HEK293T (cell line): Measurements from ENCODE around the gene SKIC8.
"Not testable (repeated sequence)": the region's sequence is repeated elsewhere in the genome, so short reads cannot be mapped to it uniquely, and the experiment has no call there.

Experiments
- CTCF ChIA-PET: fragments of 350-600 bp; formaldehyde crosslinking; extraction: SDS; loops from one replicate; lab custom pipeline; 2021; ENCODE audit warnings: antibody characterized with exemption, inconsistent platforms; lab: Yijun Ruan, JAX
- POLR2A ChIA-PET: fragments of 350-600 bp; formaldehyde crosslinking; extraction: SDS; loops from one replicate; lab custom pipeline; 2020; ENCODE audit warnings: antibody characterized with exemption, inconsistent platforms; lab: Yijun Ruan, JAX
- DNase-seq: peaks from one replicate; pipeline ENCODE4 v3.0.0; 2012; ENCODE audit warnings: mixed read lengths; ENCODE audit errors: extremely low spot score
- ARNT ChIP-seq: fragments of 450-650 bp; IDR thresholded peaks from 2 replicates; pipeline ENCODE4 v1.6.1; 2017; ENCODE audit warnings: mild to moderate bottlenecking
- BHLHE40 ChIP-seq: fragments of 450-650 bp; IDR thresholded peaks from 2 replicates; pipeline ENCODE4 v1.6.1; 2016; ENCODE audit warnings: mild to moderate bottlenecking, moderate library complexity, borderline replicate concordance
- CTBP1 ChIP-seq: fragments of 450-650 bp; IDR thresholded peaks from 2 replicates; pipeline ENCODE4 v1.6.1; 2016; ENCODE audit warnings: borderline replicate concordance
- ELF4 ChIP-seq: fragments of 450-650 bp; IDR thresholded peaks from 2 replicates; pipeline ENCODE4 v1.6.1; 2017; ENCODE audit warnings: antibody characterized with exemption
- FOXA1 ChIP-seq: fragments of 450-650 bp; IDR thresholded peaks from 2 replicates; pipeline ENCODE4 v1.6.1; 2016; ENCODE audit warnings: mild to moderate bottlenecking
- FOXK2 ChIP-seq: fragments of 450-650 bp; IDR thresholded peaks from 2 replicates; pipeline ENCODE4 v1.6.1; 2016; ENCODE audit warnings: mild to moderate bottlenecking
- FOXM1 ChIP-seq: fragments of 450-650 bp; IDR thresholded peaks from 2 replicates; pipeline ENCODE4 v1.6.1; 2017; ENCODE audit warnings: mild to moderate bottlenecking, borderline replicate concordance
- HDGF ChIP-seq: fragments of 450-650 bp; IDR thresholded peaks from 2 replicates; pipeline ENCODE4 v1.6.1; 2017; ENCODE audit warnings: antibody characterized with exemption, borderline replicate concordance
- L3MBTL2 ChIP-seq: fragments of 450-650 bp; conservative IDR thresholded peaks from 2 replicates; pipeline ENCODE4 v1.6.1; 2016; ENCODE audit warnings: mild to moderate bottlenecking
- LEF1 ChIP-seq: fragments of 450-650 bp; IDR thresholded peaks from 2 replicates; pipeline ENCODE4 v1.6.1; 2017; ENCODE audit warnings: mild to moderate bottlenecking, borderline replicate concordance
- NFRKB ChIP-seq: fragments of 450-650 bp; IDR thresholded peaks from 2 replicates; pipeline ENCODE4 v1.6.1; 2016; ENCODE audit warnings: mild to moderate bottlenecking, moderate library complexity
- PKNOX1 ChIP-seq: fragments of 450-650 bp; IDR thresholded peaks from 2 replicates; pipeline ENCODE4 v1.6.1; 2016
- SP1 ChIP-seq: fragments of 450-650 bp; IDR thresholded peaks from 2 replicates; pipeline ENCODE4 v1.6.1; 2017
- SUZ12 ChIP-seq: fragments of 450-650 bp; IDR thresholded peaks from 2 replicates; pipeline ENCODE4 v1.6.1; 2016; ENCODE audit warnings: mild to moderate bottlenecking
- TARDBP ChIP-seq: fragments of 450-650 bp; IDR thresholded peaks from 2 replicates; pipeline ENCODE4 v1.6.1; 2016
- ZNF384 ChIP-seq: fragments of 450-650 bp; IDR thresholded peaks from 2 replicates; pipeline ENCODE4 v1.6.1; 2016

The SKIC8 gene

GRCh38 chr15:78249131-78249530 lies 50.3 kb downstream of the SKIC8 start:
- TF ChIP-seq ZNF384, result no peak
- TF ChIP-seq NFRKB, result no peak
- TF ChIP-seq FOXM1, result no peak
- TF ChIP-seq PKNOX1, result no peak
- TF ChIP-seq SUZ12, result no peak
- no peak for TF ChIP-seq ARNT
- ChIA-PET CTCF (interaction anchor here (1.0 kb wide), 1 partner anchor 9 kb away, joined by 4 read pairs; no protein-coding TSS in a partner anchor), POLR2A (no interaction called here)
- no peak for DNase-seq

DNA sequence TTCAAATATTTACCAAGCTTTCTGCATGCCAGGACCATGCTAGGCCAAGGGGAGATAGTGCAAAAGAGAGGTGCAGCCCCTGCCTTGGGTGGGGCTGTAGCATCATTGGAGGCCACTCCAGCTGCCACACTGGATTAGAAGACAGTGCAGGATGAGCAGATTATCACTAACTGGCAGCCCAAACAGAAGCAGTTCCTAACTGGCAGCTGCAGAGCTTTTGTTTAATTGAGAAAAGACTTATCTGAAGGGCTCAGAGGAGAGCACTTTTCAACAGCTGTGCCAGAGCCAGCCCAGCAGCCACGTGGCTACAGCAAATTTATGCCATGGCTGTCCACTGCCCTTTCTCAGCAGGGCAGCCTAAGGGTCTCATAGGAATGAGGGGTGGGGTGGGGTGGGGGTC lies 51.5 kb downstream of the SKIC8 start:
- no peak for TF ChIP-seq ELF4
- TF ChIP-seq PKNOX1, result no peak
- TF ChIP-seq L3MBTL2, result no peak
- TF ChIP-seq FOXM1, result no peak
- TF ChIP-seq SUZ12, result no peak
- TF ChIP-seq FOXA1, result no peak
- no peak for TF ChIP-seq FOXK2
- TF ChIP-seq ARNT, result no peak
- TF ChIP-seq SP1, result no peak
- TF ChIP-seq TARDBP, result no peak
- no peak for TF ChIP-seq BHLHE40
- TF ChIP-seq NFRKB, result no peak
- TF ChIP-seq ZNF384, result no peak
- no peak for TF ChIP-seq CTBP1
- TF ChIP-seq LEF1, result no peak
- no peak for TF ChIP-seq HDGF
- CTCF ChIA-PET, result no interaction called here
- no peak for DNase-seq
- POLR2A ChIA-PET, result no interaction called here

GRCh38 chr15:78245976-78246620 lies 53.3 kb downstream of the SKIC8 start:
- DNase-seq, POLR2A ChIA-PET: not testable (repeated sequence)
- CTCF ChIA-PET, result interaction anchor here (0.6 to 0.7 kb wide), 3 partner anchors 69 to 169 kb away, joined by 3 to 9 read pairs (median 3); no protein-coding TSS in a partner anchor

DNA sequence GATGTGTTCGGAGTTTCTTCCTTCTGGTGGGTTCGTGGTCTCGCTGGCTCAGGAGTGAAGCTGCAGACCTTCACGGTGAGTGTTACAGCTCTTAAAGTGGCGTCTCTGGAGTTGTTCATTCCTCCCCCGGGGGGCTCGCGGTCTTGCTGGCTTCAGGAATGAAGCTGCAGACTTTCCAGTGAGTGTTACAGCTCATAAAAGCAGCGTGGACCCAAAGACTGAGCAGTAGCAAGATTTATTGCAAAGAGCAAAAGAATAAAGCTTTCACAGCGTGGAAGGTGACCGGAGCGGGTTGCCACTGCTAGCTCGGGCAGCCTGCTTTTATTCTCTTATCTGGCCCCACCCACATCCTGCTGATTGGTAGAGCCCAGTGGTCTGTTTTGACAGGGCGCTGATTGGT lies 54.0 kb downstream of the SKIC8 start:
- DNase-seq, POLR2A ChIA-PET: not testable (repeated sequence)
- CTCF ChIA-PET, result interaction anchor here (0.6 to 0.7 kb wide), 2 partner anchors 68 to 75 kb away, joined by 3 read pairs; no protein-coding TSS in a partner anchor

- DNase-seq, result no peak
- CTCF ChIA-PET, result interaction anchor here (0.5 to 5.7 kb wide), 2 partner anchors 68 to 326 kb away, joined by 3 to 58 read pairs; no protein-coding TSS in a partner anchor
- POLR2A ChIA-PET, result no interaction called here
- TF ChIP-seq ARNT (no peak), CTBP1 (no peak), FOXK2 (no peak), FOXA1 (no peak), PKNOX1 (no peak), ELF4 (no peak), SUZ12 (no peak), FOXM1 (no peak), BHLHE40 (no peak)
These were observed 54.5 kb downstream of the SKIC8 start for GRCh38 chr15:78244893-78245292.

DNA sequence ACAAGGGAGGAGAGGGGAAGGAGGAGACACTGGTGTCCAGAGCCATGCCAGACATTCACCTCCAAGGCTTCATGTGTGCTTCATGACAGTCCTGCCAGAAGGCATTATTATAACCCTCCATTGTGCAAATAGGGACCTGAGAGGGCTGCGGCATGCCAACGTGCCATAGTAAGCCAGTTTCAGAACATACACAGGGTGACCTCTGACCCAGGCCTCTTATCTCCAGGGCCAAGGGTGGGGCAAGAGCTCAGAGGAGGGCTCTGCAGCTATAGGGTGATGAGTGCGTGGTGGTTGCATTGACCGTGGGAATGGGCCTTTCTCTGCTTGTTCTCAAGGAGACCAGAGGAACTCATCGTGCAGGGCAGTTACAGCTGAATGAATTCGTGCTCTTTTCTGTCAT lies 55.3 kb downstream of the SKIC8 start:
- ChIA-PET POLR2A (no interaction called here), CTCF (interaction anchor here (0.5 to 5.7 kb wide), 3 partner anchors 67 to 239 kb away, joined by 3 to 58 read pairs (median 4); no protein-coding TSS in a partner anchor)
- DNase-seq, result no peak
- no peak for TF ChIP-seq CTBP1
- TF ChIP-seq ARNT, result no peak
- no peak for TF ChIP-seq ELF4
- no peak for TF ChIP-seq FOXM1
- TF ChIP-seq ZNF384, result no peak
- TF ChIP-seq LEF1, result no peak
- no peak for TF ChIP-seq SP1
- no peak for TF ChIP-seq FOXA1
- no peak for TF ChIP-seq NFRKB
- TF ChIP-seq HDGF, result no peak
- no peak for TF ChIP-seq TARDBP
- no peak for TF ChIP-seq FOXK2
- no peak for TF ChIP-seq SUZ12
- TF ChIP-seq PKNOX1, result no peak
- no peak for TF ChIP-seq BHLHE40
- no peak for TF ChIP-seq L3MBTL2
